H9 (cell line): ENCODE measurements around the gene SETD7. TPM values are rescaled to one million over a fixed set of nuclear protein-coding genes. Genes with fewer than 3 reads are reported as not detected.

Source experiments
- DNase-seq: peaks from one replicate; pipeline ENCODE4 v3.0.0-alpha.2; 2017
- H2AFZ ChIP-seq: one replicate; pipeline ENCODE4 v1.6.1; 2013; ENCODE audit warnings: mild to moderate bottlenecking, low read length, control low read depth, moderate library complexity
- H2AK5ac ChIP-seq: 2 replicates; pipeline ENCODE4 v1.6.1; 2013; ENCODE audit warnings: low read length, control low read depth, mixed read lengths; ENCODE audit not compliant: insufficient read length
- H2BK120ac ChIP-seq: one replicate; pipeline ENCODE4 v1.6.1; 2013; ENCODE audit warnings: low read depth, mild to moderate bottlenecking, low read length, control low read depth, inconsistent platforms; ENCODE audit not compliant: poor library complexity, severe bottlenecking
- H2BK12ac ChIP-seq: 2 replicates; pipeline ENCODE4 v1.6.1; 2013; ENCODE audit warnings: low read length, control low read depth, mixed read lengths, low read depth; ENCODE audit not compliant: insufficient read length
- H2BK15ac ChIP-seq: 2 replicates; pipeline ENCODE4 v1.6.1; 2013; ENCODE audit warnings: low read depth, low read length, control low read depth
- H2BK20ac ChIP-seq: one replicate; pipeline ENCODE4 v1.6.1; 2013; ENCODE audit warnings: low read depth, mild to moderate bottlenecking, low read length, control low read depth, inconsistent platforms; ENCODE audit not compliant: poor library complexity, severe bottlenecking
- H2BK5ac ChIP-seq: 2 replicates; pipeline ENCODE4 v1.6.1; 2013; ENCODE audit warnings: low read length, control low read depth, mixed read lengths; ENCODE audit not compliant: insufficient read length
- H3K14ac ChIP-seq: 2 replicates; pipeline ENCODE4 v1.6.1; 2013; ENCODE audit warnings: low read length, control low read depth; ENCODE audit not compliant: insufficient read depth
- H3K18ac ChIP-seq: 2 replicates; pipeline ENCODE4 v1.6.1; 2013; ENCODE audit warnings: low read depth, mild to moderate bottlenecking, mixed read lengths, low read length, control low read depth; ENCODE audit not compliant: insufficient read length
- H3K23ac ChIP-seq: 2 replicates; pipeline ENCODE4 v1.6.1; 2013; ENCODE audit warnings: low read length, control low read depth, mixed read lengths, low read depth; ENCODE audit not compliant: insufficient read length
- H3K23me2 ChIP-seq: 2 replicates; pipeline ENCODE4 v1.6.1; 2013; ENCODE audit warnings: low read depth, mild to moderate bottlenecking, mixed read lengths, low read length, control low read depth; ENCODE audit not compliant: insufficient read length, poor library complexity, severe bottlenecking
- H3K27ac ChIP-seq: 2 replicates; pipeline ENCODE4 v1.5.1; 2013; ENCODE audit warnings: low read length, control low read depth, mixed read lengths, low read depth; ENCODE audit not compliant: insufficient read length
- H3K27me3 ChIP-seq: 2 replicates; pipeline ENCODE4 v1.6.1; 2013; ENCODE audit warnings: low read length, control low read depth, inconsistent platforms; ENCODE audit not compliant: insufficient read depth
- H3K4ac ChIP-seq: 2 replicates; pipeline ENCODE4 v1.6.1; 2013; ENCODE audit warnings: low read depth, mild to moderate bottlenecking, control low read depth, inconsistent platforms, low read length, moderate library complexity
- H3K4me1 ChIP-seq: 2 replicates; pipeline ENCODE4 v1.6.1; 2013; ENCODE audit warnings: low read length, control low read depth, inconsistent platforms; ENCODE audit not compliant: insufficient read depth
- H3K4me2 ChIP-seq: 2 replicates; pipeline ENCODE4 v1.6.1; 2013; ENCODE audit warnings: low read length, control low read depth, mixed read lengths; ENCODE audit not compliant: insufficient read length, insufficient read depth
- H3K56ac ChIP-seq: 2 replicates; pipeline ENCODE4 v1.6.1; 2013; ENCODE audit warnings: low read depth, mild to moderate bottlenecking, mixed read lengths, low read length, control low read depth; ENCODE audit not compliant: insufficient read length
- H3K79me1 ChIP-seq: 2 replicates; pipeline ENCODE4 v1.6.1; 2013; ENCODE audit warnings: low read depth, mild to moderate bottlenecking, moderate library complexity, low read length, control low read depth, inconsistent platforms; ENCODE audit not compliant: insufficient read depth, poor library complexity, severe bottlenecking
- H3K79me2 ChIP-seq: 2 replicates; pipeline ENCODE4 v1.6.1; 2013; ENCODE audit warnings: low read length, control low read depth, inconsistent platforms; ENCODE audit not compliant: insufficient read depth
- H3K9ac ChIP-seq: 2 replicates; pipeline ENCODE4 v1.6.1; 2013; ENCODE audit warnings: low read length, control low read depth, mixed read lengths; ENCODE audit not compliant: insufficient read length; ENCODE audit errors: extremely low read depth
- H3K9me3 ChIP-seq: one replicate; pipeline ENCODE4 v1.6.1; 2013; ENCODE audit warnings: low read depth, low read length, inconsistent platforms; ENCODE audit not compliant: control insufficient read depth
- H3T11ph ChIP-seq: one replicate; pipeline ENCODE4 v1.6.1; 2013; ENCODE audit warnings: mild to moderate bottlenecking, low read length, control low read depth, inconsistent platforms
- H4K20me1 ChIP-seq: one replicate; pipeline ENCODE4 v1.6.1; 2013; ENCODE audit not compliant: control insufficient read depth, insufficient read length, insufficient read depth
- H4K5ac ChIP-seq: 2 replicates; pipeline ENCODE4 v1.6.1; 2013; ENCODE audit warnings: low read depth, mild to moderate bottlenecking, mixed read lengths, low read length, control low read depth; ENCODE audit not compliant: insufficient read length
- H4K8ac ChIP-seq: replicated peaks from 2 replicates; pipeline ENCODE4 v1.6.1; 2013; ENCODE audit warnings: low read length, control low read depth, mixed read lengths, low read depth; ENCODE audit not compliant: insufficient read length
- H4K91ac ChIP-seq: 2 replicates; pipeline ENCODE4 v1.6.1; 2013; ENCODE audit warnings: low read depth, mild to moderate bottlenecking, moderate library complexity, mixed read lengths, low read length, control low read depth; ENCODE audit not compliant: insufficient read length
- H3K27ac Mint-ChIP-seq, 3 experiments: 2 replicates in 2 of 3; 3 replicates in 1 of 3; pipeline ENCODE4 v1.8.0; 2020 to 2021; ENCODE audit warnings: mixed read lengths in 3 of 3, mild to moderate bottlenecking in 1 of 3, moderate library complexity in 1 of 3
- H3K27me3 Mint-ChIP-seq: 2 replicates; pipeline ENCODE4 v1.8.0; 2021; ENCODE audit warnings: low read depth, mild to moderate bottlenecking, moderate library complexity, mixed read lengths
- H3K36me3 Mint-ChIP-seq, 3 experiments: 2 replicates in 2 of 3; 3 replicates in 1 of 3; pipeline ENCODE4 v1.8.0; 2020 to 2021; ENCODE audit warnings: low read depth in 3 of 3, mixed read lengths in 3 of 3; ENCODE audit not compliant: insufficient read depth in 1 of 3
- H3K4me1 Mint-ChIP-seq, 2 experiments: 2 replicates each; pipeline ENCODE4 v1.8.0; 2020; ENCODE audit warnings: mixed read lengths in 2 of 2
- H3K4me3 Mint-ChIP-seq, 2 experiments: 2 replicates in 1 of 2; 3 replicates in 1 of 2; pipeline ENCODE4 v1.8.0; 2020 to 2021; ENCODE audit warnings: mild to moderate bottlenecking in 2 of 2, mixed read lengths in 2 of 2, moderate library complexity in 1 of 2
- H3K9me3 Mint-ChIP-seq, 2 experiments: 2 replicates in 1 of 2; 3 replicates in 1 of 2; pipeline ENCODE4 v1.8.0; 2020; ENCODE audit warnings: mild to moderate bottlenecking in 2 of 2, mixed read lengths in 2 of 2, moderate library complexity in 1 of 2
- CTCF ChIP-seq: fragments of 200-600 bp; sonication (generic); conservative IDR thresholded peaks from 3 replicates; pipeline ENCODE4 v1.8.0; 2021; ENCODE audit warnings: antibody characterized with exemption, mild to moderate bottlenecking
- WGBS: extraction: QIAGEN DNeasy Blood & Tissue Kit; methylation state at CpG from one replicate; pipeline ENCODE4 v1.1.7; 2013; ENCODE audit warnings: missing lambda C conversion rate, low lambda C conversion rate, mixed read lengths; ENCODE audit not compliant: insufficient read length; ENCODE audit errors: extremely low coverage; 5-methylcytosine and 5-hydroxymethylcytosine counted together
- total RNA-seq: library from RNA; stranded (reverse); gene quantifications from 2 replicates; pipeline ENCODE4 v1.2.1, GENCODE V29; 2021

SETD7 gene
- total RNA-seq, 1 experiment from 2014 or later: 1.5 TPM

GRCh38 chr4:139454111-139455045, 101.6 kb downstream of the SETD7 start, which contains the start of gene RAB33B:
RAB33B (plus strand) TSS chr4:139454121; CDS start chr4:139454196, 75 bp downstream.
- peak within 1 kb of the TSS; percentile 97 for H3K14ac ChIP-seq
- H3K23ac ChIP-seq: no peak within 1 kb of the TSS
- peak within 1 kb of the TSS; percentile 86 for H3K18ac ChIP-seq
- H2BK5ac ChIP-seq: peak within 1 kb of the TSS; percentile 41
- no peaks in the 10 kb centered on the region for H3K27me3 ChIP-seq
- peaks cover 15% of the 10 kb centered on the region for H3K23me2 ChIP-seq
- H3K36me3 Mint-ChIP-seq: peaks cover 0 to 4% (median 3%) of the 10 kb centered on the region in 3 experiments; a peak in 5 of 7 replicates
- no peak for DNase-seq
- no peak within 1 kb of the TSS for H4K91ac ChIP-seq
- peaks cover 56 to 58% of the 10 kb centered on the region in 2 experiments for H3K4me1 Mint-ChIP-seq
- no peaks in the 10 kb centered on the region for H3K9me3 ChIP-seq
- no peak within 1 kb of the TSS for H2BK15ac ChIP-seq
- H3K79me2 ChIP-seq: peaks cover 27% of the 10 kb centered on the region; the same call in 1 of the 2 replicates
- no peak within 1 kb of the TSS for H2BK20ac ChIP-seq
- no peak within 1 kb of the TSS for H2BK120ac ChIP-seq
- no peak within 1 kb of the TSS for H2AK5ac ChIP-seq
- no peak within 1 kb of the TSS for H3T11ph ChIP-seq
- H3K9me3 Mint-ChIP-seq: 0 out of 5 replicates have a peak, but pooled peaks cover 0 to 2% of the 10 kb centered on the region in 2 experiments
- H3K79me1 ChIP-seq: peaks cover 7% of the 10 kb centered on the region
- no peak within 1 kb of the TSS for H4K5ac ChIP-seq
- no peaks in the 10 kb centered on the region; the same call in 1 of the 2 replicates for H3K4me1 ChIP-seq
- H2AFZ ChIP-seq: peak within 1 kb of the TSS; percentile 59
- H3K27me3 Mint-ChIP-seq: no peaks in the 10 kb centered on the region
- peak within 1 kb of the TSS; percentile 100 for H3K4me2 ChIP-seq
- H3K4me3 Mint-ChIP-seq: peak within 1 kb of the TSS; percentile 96 to 99
- H2BK12ac ChIP-seq: no peak within 1 kb of the TSS
- no peak within 1 kb of the TSS for H3K4ac ChIP-seq
- TF ChIP-seq CTCF: no peak
- H3K27ac ChIP-seq: peak within 1 kb of the TSS; percentile 51
- H3K9ac ChIP-seq: peak within 1 kb of the TSS; percentile 95
- no peak within 1 kb of the TSS for H3K56ac ChIP-seq
- H4K8ac ChIP-seq: peak within 1 kb of the TSS; percentile 10
- peak within 1 kb of the TSS; percentile 99 for H3K27ac Mint-ChIP-seq
- WGBS: no CpG with 5 or more reads among the region's 46 CpGs
- H4K20me1 ChIP-seq: no peaks in the 10 kb centered on the region
